Kidney tubule cell (primary cell): Measurements from ENCODE around the gene BCAT1.
"Not testable (repeated sequence)": the region's sequence is repeated elsewhere in the genome, so short reads cannot be mapped to it uniquely, and the experiment has no call there.

ENCODE experiments used
- DNase-seq: peaks from one replicate; pipeline ENCODE4 v3.0.0-alpha.2; 2018; ENCODE audit warnings: low spot score

The BCAT1 gene

GRCh38 chr12:24898606-24899005, 50.3 kb downstream of the BCAT1 start:
- no peak for DNase-seq

- DNase-seq, result no peak
Measured at GRCh38 chr12:24898185-24898584, 50.7 kb downstream of the BCAT1 start.

GRCh38 chr12:24896171-24896570, 52.7 kb downstream of the BCAT1 start:
- DNase-seq, result no peak

- DNase-seq, result no peak
Measured at GRCh38 chr12:24895612-24896011, 53.3 kb downstream of the BCAT1 start.

GRCh38 chr12:24894879-24895278, 54.0 kb downstream of the BCAT1 start:
- no peak for DNase-seq

GRCh38 chr12:24890048-24890803, 58.7 kb downstream of the BCAT1 start:
- no peak for DNase-seq

GRCh38 chr12:24889411-24889810, 59.5 kb downstream of the BCAT1 start:
- no peak for DNase-seq

GRCh38 chr12:24888813-24889212, 60.1 kb downstream of the BCAT1 start:
- no peak for DNase-seq

GRCh38 chr12:24884911-24885310, 64.0 kb downstream of the BCAT1 start:
- no peak for DNase-seq

GRCh38 chr12:24881724-24882371, 67.1 kb downstream of the BCAT1 start:
- no peak for DNase-seq

- no peak for DNase-seq
Measured at GRCh38 chr12:24881227-24881626, 67.7 kb downstream of the BCAT1 start.

- DNase-seq, result no peak
Measured at GRCh38 chr12:24880732-24881131, 68.2 kb downstream of the BCAT1 start.

- DNase-seq, result peak; percentile 29
Measured at GRCh38 chr12:24879644-24880043, 69.3 kb downstream of the BCAT1 start.

GRCh38 chr12:24875014-24875413, 73.9 kb downstream of the BCAT1 start:
- DNase-seq, result no peak

- no peak for DNase-seq
Measured at GRCh38 chr12:24872211-24872610, 76.7 kb downstream of the BCAT1 start.

GRCh38 chr12:24866139-24866538, 82.8 kb downstream of the BCAT1 start:
- DNase-seq, result not testable (repeated sequence)

- DNase-seq, result peak; percentile 81
Measured at GRCh38 chr12:24864796-24865125, 84.1 kb downstream of the BCAT1 start.

- peak; percentile 49 for DNase-seq
Measured at GRCh38 chr12:24861766-24862540, 86.9 kb downstream of the BCAT1 start.

GRCh38 chr12:24860546-24860945, 88.4 kb downstream of the BCAT1 start:
- no peak for DNase-seq

GRCh38 chr12:24856541-24856940, 92.4 kb downstream of the BCAT1 start:
- no peak for DNase-seq

GRCh38 chr12:24854908-24855307, 94.0 kb downstream of the BCAT1 start:
- DNase-seq, result no peak

GRCh38 chr12:24854017-24854416, 94.9 kb downstream of the BCAT1 start:
- DNase-seq, result no peak

- DNase-seq, result peak; percentile 64
Measured at GRCh38 chr12:24853588-24853987, 95.3 kb downstream of the BCAT1 start.
